RWPE2 (cell line): ENCODE results near the gene UTP11.
A peak's percentile ranks its signal among the peaks of the same experiment; 100 is the strongest.

ENCODE experiments used
- ATAC-seq: fragments of 200-7000 bp; cut with Tn5 transposase; 3 replicates; pipeline ENCODE4 v1.9.1; 2021; ENCODE audit warnings: low read depth
- DNase-seq: peaks from one replicate; pipeline ENCODE4 v3.0.0-alpha.2; 2020; ENCODE audit warnings: low spot score
- H3K27ac ChIP-seq: fragments of 450-650 bp; 2 replicates; pipeline ENCODE4 v1.5.1; 2017; ENCODE audit warnings: mild to moderate bottlenecking; ENCODE audit not compliant: poor library complexity, severe bottlenecking
- H3K27me3 ChIP-seq: fragments of 250-450 bp; sonication (Bioruptor Pico); 2 replicates; pipeline ENCODE4 v1.5.1; 2021; ENCODE audit warnings: mild to moderate bottlenecking, moderate library complexity; ENCODE audit not compliant: insufficient read depth, poor library complexity, severe bottlenecking
- H3K36me3 ChIP-seq: fragments of 250-450 bp; sonication (Bioruptor Pico); 2 replicates; pipeline ENCODE4 v1.5.1; 2020; ENCODE audit warnings: low read depth, mild to moderate bottlenecking, moderate library complexity
- H3K4me1 ChIP-seq: fragments of 250-450 bp; sonication (Bioruptor Pico); 2 replicates; pipeline ENCODE4 v1.5.1; 2021; ENCODE audit warnings: mild to moderate bottlenecking, moderate library complexity; ENCODE audit not compliant: insufficient read depth, poor library complexity, severe bottlenecking
- H3K4me3 ChIP-seq: fragments of 250-450 bp; sonication (Bioruptor Pico); 2 replicates; pipeline ENCODE4 v1.5.1; 2021; ENCODE audit warnings: mild to moderate bottlenecking, moderate library complexity; ENCODE audit not compliant: severe bottlenecking
- H3K9me3 ChIP-seq: fragments of 250-450 bp; sonication (Bioruptor Pico); 2 replicates; pipeline ENCODE4 v1.5.1; 2021; ENCODE audit warnings: mild to moderate bottlenecking, moderate library complexity; ENCODE audit not compliant: severe bottlenecking
- TF ChIP-seq, protein P1 (sequence below): fragments of 450-650 bp; IDR thresholded peaks from one replicate; pipeline ENCODE4 v1.5.1; 2017; ENCODE audit warnings: mild to moderate bottlenecking, moderate library complexity; ENCODE audit not compliant: poor library complexity, severe bottlenecking

Gene UTP11

DNA sequence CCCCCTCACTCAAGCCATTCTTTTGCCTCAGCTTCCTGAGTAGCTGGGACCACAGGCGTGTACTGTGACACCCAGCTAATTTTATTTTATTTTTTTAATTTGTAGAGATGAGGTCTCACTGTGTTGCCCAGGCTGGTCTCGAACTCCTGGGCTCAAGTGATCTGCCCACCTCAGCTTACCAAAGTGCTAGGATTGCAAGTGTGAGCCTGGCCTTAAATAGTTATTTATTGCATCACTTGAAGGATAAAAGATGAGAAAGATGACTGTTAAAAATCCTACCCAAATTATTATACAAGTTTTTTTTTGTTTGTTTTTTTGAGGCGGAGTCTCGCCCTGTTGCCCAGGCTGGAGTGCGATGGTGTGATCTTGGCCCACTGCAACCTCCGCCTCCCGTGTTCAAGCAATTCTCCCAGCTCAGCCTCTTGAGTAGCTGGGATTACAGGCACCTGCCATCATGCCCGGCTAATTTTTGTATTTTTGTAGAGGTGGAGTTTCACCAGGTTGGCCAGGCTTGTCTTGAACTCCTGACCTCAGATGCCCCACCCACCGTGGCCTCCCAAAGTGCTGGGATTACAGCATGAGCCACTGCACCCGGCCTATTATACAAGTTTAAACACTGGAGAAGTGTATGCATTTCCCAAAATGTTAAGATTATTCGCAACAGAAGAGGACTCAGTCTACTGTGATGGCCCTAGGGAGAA is 2.3 kb downstream of the UTP11 start:
- Histone ChIP-seq H3K27ac (no peak overlapping the region), H3K4me1 (peaks cover 8% of the 10 kb centered on the region), H3K9me3 (no peaks in the 10 kb centered on the region), H3K27me3 (no peaks in the 10 kb centered on the region), H3K4me3 (no peak overlapping the region), H3K36me3 (peaks cover 60% of the 10 kb centered on the region)
- TF ChIP-seq, protein P1, sequence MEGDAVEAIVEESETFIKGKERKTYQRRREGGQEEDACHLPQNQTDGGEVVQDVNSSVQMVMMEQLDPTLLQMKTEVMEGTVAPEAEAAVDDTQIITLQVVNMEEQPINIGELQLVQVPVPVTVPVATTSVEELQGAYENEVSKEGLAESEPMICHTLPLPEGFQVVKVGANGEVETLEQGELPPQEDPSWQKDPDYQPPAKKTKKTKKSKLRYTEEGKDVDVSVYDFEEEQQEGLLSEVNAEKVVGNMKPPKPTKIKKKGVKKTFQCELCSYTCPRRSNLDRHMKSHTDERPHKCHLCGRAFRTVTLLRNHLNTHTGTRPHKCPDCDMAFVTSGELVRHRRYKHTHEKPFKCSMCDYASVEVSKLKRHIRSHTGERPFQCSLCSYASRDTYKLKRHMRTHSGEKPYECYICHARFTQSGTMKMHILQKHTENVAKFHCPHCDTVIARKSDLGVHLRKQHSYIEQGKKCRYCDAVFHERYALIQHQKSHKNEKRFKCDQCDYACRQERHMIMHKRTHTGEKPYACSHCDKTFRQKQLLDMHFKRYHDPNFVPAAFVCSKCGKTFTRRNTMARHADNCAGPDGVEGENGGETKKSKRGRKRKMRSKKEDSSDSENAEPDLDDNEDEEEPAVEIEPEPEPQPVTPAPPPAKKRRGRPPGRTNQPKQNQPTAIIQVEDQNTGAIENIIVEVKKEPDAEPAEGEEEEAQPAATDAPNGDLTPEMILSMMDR, result no peak
- DNase-seq (no peak), ATAC-seq (no peak)

DNA sequence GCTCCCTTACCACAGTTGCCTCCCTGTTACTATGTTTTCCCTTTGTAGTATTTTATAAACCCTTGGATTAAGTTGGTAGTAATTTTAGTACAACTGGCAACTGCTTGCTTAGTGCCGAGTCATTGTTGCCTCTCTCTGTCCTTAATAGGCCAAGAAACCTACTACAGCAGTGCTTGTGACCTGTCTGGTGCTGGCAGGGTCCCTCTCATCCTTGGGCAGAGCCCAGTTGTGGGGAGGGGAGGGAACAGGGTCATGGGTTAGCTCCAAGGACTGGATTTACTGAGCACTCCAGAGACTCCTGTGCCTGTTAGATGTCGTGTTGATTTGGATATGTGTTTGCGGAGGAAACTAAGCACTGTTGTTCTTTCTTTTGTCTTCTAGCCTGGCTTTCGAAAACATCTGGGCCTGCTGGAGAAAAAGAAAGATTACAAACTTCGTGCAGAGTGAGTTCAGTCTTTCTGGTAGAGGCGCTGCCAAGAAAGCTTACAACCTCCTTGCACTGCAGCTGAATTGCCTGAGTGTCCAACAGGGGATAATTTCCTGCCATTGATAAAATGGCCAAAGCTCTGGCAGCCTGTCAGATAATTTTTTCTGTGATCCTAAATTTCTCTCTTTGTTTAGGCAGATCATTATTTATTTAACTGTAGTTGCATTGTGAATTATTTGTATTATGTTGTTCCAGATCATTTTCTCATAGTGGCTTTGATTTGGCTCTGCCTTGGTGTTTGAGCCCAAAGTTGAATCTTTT is 3.6 kb downstream of the UTP11 start:
- no peak for DNase-seq
- H3K4me3 ChIP-seq, result no peak overlapping the region
- no peak for ATAC-seq
- no peak overlapping the region for H3K27ac ChIP-seq
- no peaks in the 10 kb centered on the region for H3K9me3 ChIP-seq
- peaks cover 73% of the 10 kb centered on the region for H3K36me3 ChIP-seq
- peaks cover 8% of the 10 kb centered on the region for H3K4me1 ChIP-seq
- no peaks in the 10 kb centered on the region for H3K27me3 ChIP-seq
- TF ChIP-seq, protein P1, result no peak

DNA sequence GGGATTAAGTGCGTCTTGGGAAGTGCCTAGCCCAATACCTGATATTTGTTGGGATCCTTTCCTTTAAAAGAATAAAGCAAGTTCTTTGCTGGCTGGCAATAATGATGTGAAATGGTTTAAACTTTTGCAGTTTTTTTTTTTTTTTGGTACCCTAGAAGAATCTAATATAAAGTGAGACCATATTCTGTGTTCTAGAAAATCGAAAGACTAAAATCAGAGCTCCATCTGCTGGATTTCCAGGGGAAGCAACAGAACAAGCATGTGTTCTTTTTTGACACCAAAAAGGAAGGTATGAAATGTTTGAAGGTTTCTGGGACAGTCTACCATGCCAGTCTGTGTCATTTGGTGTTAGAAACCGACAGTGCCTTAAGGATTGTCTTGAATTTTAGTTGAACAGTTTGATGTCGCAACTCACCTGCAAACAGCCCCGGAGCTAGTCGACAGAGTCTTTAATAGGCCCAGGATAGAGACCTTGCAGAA is 6.4 kb downstream of the UTP11 start:
- peaks cover 99% of the 10 kb centered on the region for H3K36me3 ChIP-seq
- TF ChIP-seq, protein P1, result peak; percentile 76
- no peak overlapping the region for H3K4me3 ChIP-seq
- H3K27me3 ChIP-seq, result no peaks in the 10 kb centered on the region
- H3K27ac ChIP-seq, result no peak overlapping the region
- H3K4me1 ChIP-seq, result no peaks in the 10 kb centered on the region
- H3K9me3 ChIP-seq, result no peaks in the 10 kb centered on the region
- no peak for ATAC-seq
- no peak for DNase-seq

DNA sequence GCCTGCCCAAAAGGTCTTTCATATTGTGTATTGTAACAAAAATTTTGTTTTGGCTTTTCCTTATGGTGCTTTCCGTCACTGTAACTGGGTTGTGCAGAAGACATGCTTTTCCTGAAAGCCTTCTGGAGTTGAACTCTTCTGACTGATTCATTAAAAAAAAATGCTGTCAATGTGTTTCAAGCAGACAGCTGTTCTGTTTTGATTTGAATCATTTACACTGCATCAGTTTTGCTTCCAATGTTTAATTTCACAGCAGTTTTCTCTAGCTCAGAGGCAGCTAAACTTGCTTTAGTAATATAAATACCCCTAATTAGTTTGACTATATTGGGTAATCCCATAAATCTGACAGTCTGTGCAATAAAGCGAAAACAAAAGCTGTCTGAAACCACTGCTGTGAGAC is 7.9 kb downstream of the UTP11 start:
- ATAC-seq (no peak), DNase-seq (no peak)
- Histone ChIP-seq H3K4me1 (peaks cover 6% of the 10 kb centered on the region), H3K27ac (no peak overlapping the region), H3K4me3 (no peak overlapping the region), H3K9me3 (no peaks in the 10 kb centered on the region), H3K27me3 (no peaks in the 10 kb centered on the region), H3K36me3 (peaks cover 95% of the 10 kb centered on the region)
- TF ChIP-seq, protein P1, result no peak

DNA sequence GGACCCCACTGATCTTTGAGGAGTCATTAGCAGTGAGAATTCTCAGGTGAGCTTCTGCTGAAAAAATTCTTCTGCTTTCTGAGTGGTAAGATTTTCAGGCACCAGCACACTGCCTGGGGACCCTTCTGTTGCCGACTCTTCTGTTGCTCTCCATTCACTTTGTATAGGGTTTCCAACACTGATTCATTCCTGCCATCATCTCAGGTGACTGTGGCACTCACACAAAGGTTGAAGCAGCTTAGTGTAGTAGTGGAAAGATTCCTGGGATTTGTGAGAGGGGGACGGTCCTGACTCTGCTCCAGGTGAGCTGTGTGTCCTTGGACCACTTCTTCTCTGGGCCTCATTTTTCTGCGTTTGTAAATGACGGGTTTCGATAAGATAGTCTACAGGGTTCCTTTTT is 9.4 kb downstream of the UTP11 start:
- H3K27me3 ChIP-seq, result no peaks in the 10 kb centered on the region
- no peak for DNase-seq
- H3K9me3 ChIP-seq, result no peaks in the 10 kb centered on the region
- H3K4me1 ChIP-seq, result peaks cover 11% of the 10 kb centered on the region
- TF ChIP-seq, protein P1, result no peak
- no peak overlapping the region for H3K4me3 ChIP-seq
- no peak for ATAC-seq
- H3K27ac ChIP-seq, result no peak overlapping the region
- peaks cover 90% of the 10 kb centered on the region for H3K36me3 ChIP-seq
